Left lung (tissue), 10 donors: ENCODE results near the gene TRIP10. TPM values are rescaled to one million over a fixed set of nuclear protein-coding genes. Genes with fewer than 3 reads are reported as not detected.

Experiments
- ATAC-seq: fragments of 200-7000 bp; cut with Tn5 transposase; one replicate; pipeline ENCODE4 v1.9.1; 2020; ENCODE audit warnings: moderate library complexity
- DNase-seq, 4 donors: peaks; one replicate each; pipeline ENCODE4 v3.0.0-alpha.2; 2013 to 2020
- H3K27ac ChIP-seq, 2 donors: fragments of 200-600 bp; sonication (generic) in 1 of 2; one replicate each; pipeline versions ENCODE4 v1.5.0 to v1.8.0; 2020 to 2021
- H3K27me3 ChIP-seq, 2 donors: fragments of 200-600 bp; sonication (generic) in 1 of 2; one replicate each; pipeline versions ENCODE4 v1.5.0 to v1.8.0; 2020 to 2021
- H3K36me3 ChIP-seq, 2 donors: fragments of 200-600 bp; sonication (generic) in 1 of 2; one replicate each; pipeline versions ENCODE4 v1.5.0 to v1.8.0; 2020 to 2021
- H3K4me1 ChIP-seq, 2 donors: fragments of 200-600 bp; one replicate each; pipeline ENCODE4 v1.8.0; 2021
- H3K4me3 ChIP-seq, 2 donors: fragments of 200-600 bp; sonication (generic) in 1 of 2; one replicate each; pipeline versions ENCODE4 v1.5.0 to v1.8.0; 2020 to 2021; ENCODE audit warnings: mild to moderate bottlenecking in 1 of 2
- H3K9me3 ChIP-seq, 2 donors: fragments of 200-600 bp; sonication (generic) in 1 of 2; one replicate each; pipeline versions ENCODE4 v1.5.0 to v1.8.0; 2020 to 2021
- CTCF ChIP-seq, 2 donors: fragments of 200-600 bp; sonication (generic) in 1 of 2; IDR thresholded peaks; one replicate each; pipeline versions ENCODE4 v1.5.0 to v1.8.0; 2021; ENCODE audit warnings: antibody characterized with exemption in 2 of 2
- intact Hi-C, 2 donors: fragments of 100-400 bp; cut with DNase I; formaldehyde crosslinking; loops; one replicate each; pipeline versions ENCODE4 v1.11.2 to v1.14.2; 2022
- polyA plus RNA-seq, 6 donors: library from polyadenylated mRNA; unstranded; fragments of 120-200 nt; gene quantifications; one replicate each; pipeline ENCODE4 v1.2.1, GENCODE V29; 2013; ENCODE audit not compliant: insufficient read length in 6 of 6
- total RNA-seq, 2 donors: library from RNA; stranded (reverse); fragmentation: NEBNext Ultra II Directional; extraction: Animal tissue kit (Norgen Biotek cat#: 25700); gene quantifications; one replicate each; pipeline ENCODE4 v1.2.1, GENCODE V29; 2021
- donor health status: DM: no; HTN: yes; CAD: no.
- donor health status: DM: no; HTN: no; CAD: no.

The TRIP10 gene
- total and polyA plus RNA-seq, 8 donors, result 62.3 to 120 (median 92.8) TPM

- DNase-seq, result no peak
- Histone ChIP-seq H3K4me3 (no peak overlapping the region), H3K36me3 (peaks cover 0 to 55% of the 10 kb centered on the region in 2 donors), H3K9me3 (no peaks in the 10 kb centered on the region), H3K27me3 (peaks cover 0 to 1% of the 10 kb centered on the region in 2 donors), H3K4me1 (no peaks in the 10 kb centered on the region), H3K27ac (no peak overlapping the region)
- intact Hi-C loops, result no loop called here
- no peak for TF ChIP-seq CTCF (IDR thresholded peaks at IDR 0.05)
- ATAC-seq, result no peak
Observed at GRCh38 chr19:6692027-6692426, 47.5 kb upstream of the TRIP10 start.

GRCh38 chr19:6693056-6693471 is 46.4 kb upstream of the TRIP10 start:
- DNase-seq (no peak), ATAC-seq (no peak)
- no peak for TF ChIP-seq CTCF (IDR thresholded peaks at IDR 0.05)
- no peak overlapping the region for H3K27ac ChIP-seq
- H3K36me3 ChIP-seq, result peaks cover 0 to 55% of the 10 kb centered on the region in 2 donors
- no peaks in the 10 kb centered on the region for H3K9me3 ChIP-seq
- intact Hi-C loops, result no loop called here
- H3K4me1 ChIP-seq, result no peaks in the 10 kb centered on the region
- H3K4me3 ChIP-seq, result no peak overlapping the region
- no peaks in the 10 kb centered on the region for H3K27me3 ChIP-seq

- peaks cover 0 to 57% of the 10 kb centered on the region in 2 donors for H3K36me3 ChIP-seq
Observed at GRCh38 chr19:6693681-6694080, 45.8 kb upstream of the TRIP10 start.

GRCh38 chr19:6694147-6694815 is 45.2 kb upstream of the TRIP10 start:
- no peak for TF ChIP-seq CTCF (IDR thresholded peaks at IDR 0.05)
- Histone ChIP-seq H3K4me1 (no peaks in the 10 kb centered on the region), H3K9me3 (no peaks in the 10 kb centered on the region), H3K27ac (no peak overlapping the region), H3K27me3 (no peaks in the 10 kb centered on the region), H3K4me3 (no peak overlapping the region), H3K36me3 (peaks cover 0 to 57% of the 10 kb centered on the region in 2 donors)
- intact Hi-C loops, result no loop called here
- ATAC-seq, result peak; percentile 31
- DNase-seq, result no peak

More at GRCh38 chr19:6693681-6694080, 45.8 kb upstream of the TRIP10 start:
- TF ChIP-seq CTCF (IDR thresholded peaks at IDR 0.05), result no peak
- Histone ChIP-seq H3K9me3 (no peaks in the 10 kb centered on the region), H3K27ac (no peak overlapping the region), H3K4me3 (no peak overlapping the region), H3K4me1 (no peaks in the 10 kb centered on the region), H3K27me3 (no peaks in the 10 kb centered on the region)
- ATAC-seq (no peak), DNase-seq (no peak)
- intact Hi-C loops, result no loop called here

GRCh38 chr19:6696239-6696820 is 43.1 kb upstream of the TRIP10 start:
- Histone ChIP-seq H3K36me3 (peaks cover 0 to 50% of the 10 kb centered on the region in 2 donors), H3K27ac (no peak overlapping the region), H3K27me3 (no peaks in the 10 kb centered on the region), H3K9me3 (no peaks in the 10 kb centered on the region), H3K4me3 (no peak overlapping the region), H3K4me1 (no peaks in the 10 kb centered on the region)
- no peak for TF ChIP-seq CTCF (IDR thresholded peaks at IDR 0.05)
- DNase-seq (no peak), ATAC-seq (no peak)
- intact Hi-C loops, result no loop called here
